Testis (tissue), 3 donors: ENCODE measurements around the gene PLA2G5. TPM values are rescaled to one million over a fixed set of nuclear protein-coding genes. Genes with fewer than 3 reads are reported as not detected.
"Not testable (repeated sequence)": the region's sequence is repeated elsewhere in the genome, so short reads cannot be mapped to it uniquely, and the experiment has no call there.

ENCODE experiments used
- DNase-seq: peaks from one replicate; pipeline ENCODE4 v3.0.0-alpha.2; 2019
- H3K27ac ChIP-seq, 2 donors: fragments of 200-600 bp; sonication (generic); one replicate each; pipeline ENCODE4 v1.5.1; 2019
- H3K27me3 ChIP-seq: fragments of 200-600 bp; sonication (generic); one replicate; pipeline ENCODE4 v1.5.1; 2019
- H3K36me3 ChIP-seq: fragments of 200-600 bp; sonication (generic); one replicate; pipeline ENCODE4 v1.5.1; 2017; ENCODE audit warnings: low read depth; ENCODE audit errors: missing control alignments
- H3K4me1 ChIP-seq: fragments of 200-600 bp; sonication (generic); one replicate; pipeline ENCODE4 v1.5.1; 2019
- H3K4me3 ChIP-seq, 2 donors: fragments of 200-600 bp; sonication (generic); one replicate each; pipeline ENCODE4 v1.5.1; 2017 to 2019
- H3K9me3 ChIP-seq: fragments of 200-600 bp; sonication (generic); one replicate; pipeline ENCODE4 v1.5.1; 2017
- POLR2A ChIP-seq: fragments of 450-650 bp; IDR thresholded peaks from one replicate; pipeline ENCODE4 v1.6.1; 2017; ENCODE audit warnings: antibody characterized with exemption, mild to moderate bottlenecking, moderate library complexity
- WGBS, 2 donors: methylation state at CpG; one replicate each; pipeline ENCODE4 v1.1.5; 2018; 5-methylcytosine and 5-hydroxymethylcytosine counted together
- intact Hi-C: fragments of 100-400 bp; cut with DNase I; formaldehyde crosslinking; loops from one replicate; pipeline ENCODE4 v1.15.1; 2023; ENCODE audit warnings: low total_unique reads
- polyA plus RNA-seq: library from polyadenylated mRNA; stranded (reverse); fragments of 350-450 nt; fragmentation: Illumina TruSeq; extraction: RNeasy Lipid Tissue Mini Kit (QIAGEN cat#74804); gene quantifications from one replicate; pipeline ENCODE4 v1.2.3, GENCODE V29; 2014; ENCODE audit warnings: low read depth, low replicate concordance; ENCODE audit not compliant: insufficient read depth
- total RNA-seq, 2 donors: library from RNA; depleted of rRNA; stranded (reverse); fragments of >200 nt; gene quantifications; one replicate each; pipeline ENCODE4 v1.2.3, GENCODE V29; 2016
- TF ChIP-seq, protein P1 (sequence below), 3 experiments: fragments of 450-650 bp in 2 of 3; fragments of 200-600 bp in 1 of 3; sonication (generic) in 1 of 3; IDR thresholded peaks; one replicate each; pipeline ENCODE4 v1.5.1; 2016 to 2019; ENCODE audit warnings: antibody characterized with exemption in 3 of 3, mild to moderate bottlenecking in 2 of 3, moderate library complexity in 1 of 3

The PLA2G5 gene
- total and polyA plus RNA-seq, 3 donors from 2014 or later: 17.6 to 21.2 (median 19.8) TPM

DNA sequence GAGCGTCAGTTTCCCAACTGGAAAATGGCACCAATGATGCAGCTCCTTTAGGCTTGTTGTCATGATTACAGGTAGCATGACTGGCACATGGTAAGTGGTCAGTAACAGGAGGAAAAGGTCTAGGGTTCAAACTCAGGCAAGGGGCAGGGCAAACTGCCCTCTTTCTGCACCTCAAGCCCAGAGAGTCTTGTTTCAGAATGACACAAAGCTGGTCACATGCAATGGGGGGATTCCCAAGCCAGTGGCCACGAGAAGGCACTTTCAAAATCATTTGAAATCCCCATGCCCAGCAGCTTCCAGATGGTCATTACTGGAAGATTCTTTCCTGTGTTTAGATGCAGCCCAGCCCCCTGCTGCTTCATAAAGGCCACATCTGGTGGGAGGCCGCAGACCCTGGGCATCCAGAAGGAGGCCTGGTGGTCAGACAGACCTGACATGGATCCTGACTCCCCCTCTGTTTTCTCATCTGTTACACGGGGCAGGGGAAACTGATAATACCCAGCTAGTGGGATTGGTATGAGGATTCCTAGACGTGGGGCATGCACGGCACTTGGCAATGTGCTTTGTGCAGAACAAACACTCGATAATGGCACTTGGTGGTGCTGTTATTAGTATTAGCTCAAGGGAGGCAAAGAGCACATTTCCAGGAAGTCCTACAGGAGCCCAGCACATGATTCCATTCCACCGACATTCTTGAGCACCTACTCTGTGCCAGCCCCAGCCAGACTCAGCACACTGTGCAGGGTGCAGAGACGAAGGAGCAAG is 56.2 kb downstream of the PLA2G5 start:
- no peaks in the 10 kb centered on the region for H3K4me1 ChIP-seq
- intact Hi-C loops: no loop called here
- no peaks in the 10 kb centered on the region for H3K9me3 ChIP-seq
- H3K27me3 ChIP-seq: no peaks in the 10 kb centered on the region
- H3K27ac ChIP-seq: no peak overlapping the region
- WGBS, 2 donors: 84 to 92% methylated on average over 7 to 9 of the region's 9 CpGs
- H3K36me3 ChIP-seq: no peaks in the 10 kb centered on the region
- H3K4me3 ChIP-seq: no peak overlapping the region
- DNase-seq: no peak
- TF ChIP-seq, protein P1, sequence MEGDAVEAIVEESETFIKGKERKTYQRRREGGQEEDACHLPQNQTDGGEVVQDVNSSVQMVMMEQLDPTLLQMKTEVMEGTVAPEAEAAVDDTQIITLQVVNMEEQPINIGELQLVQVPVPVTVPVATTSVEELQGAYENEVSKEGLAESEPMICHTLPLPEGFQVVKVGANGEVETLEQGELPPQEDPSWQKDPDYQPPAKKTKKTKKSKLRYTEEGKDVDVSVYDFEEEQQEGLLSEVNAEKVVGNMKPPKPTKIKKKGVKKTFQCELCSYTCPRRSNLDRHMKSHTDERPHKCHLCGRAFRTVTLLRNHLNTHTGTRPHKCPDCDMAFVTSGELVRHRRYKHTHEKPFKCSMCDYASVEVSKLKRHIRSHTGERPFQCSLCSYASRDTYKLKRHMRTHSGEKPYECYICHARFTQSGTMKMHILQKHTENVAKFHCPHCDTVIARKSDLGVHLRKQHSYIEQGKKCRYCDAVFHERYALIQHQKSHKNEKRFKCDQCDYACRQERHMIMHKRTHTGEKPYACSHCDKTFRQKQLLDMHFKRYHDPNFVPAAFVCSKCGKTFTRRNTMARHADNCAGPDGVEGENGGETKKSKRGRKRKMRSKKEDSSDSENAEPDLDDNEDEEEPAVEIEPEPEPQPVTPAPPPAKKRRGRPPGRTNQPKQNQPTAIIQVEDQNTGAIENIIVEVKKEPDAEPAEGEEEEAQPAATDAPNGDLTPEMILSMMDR (IDR thresholded peaks at IDR 0.05): no peak
- no peak for TF ChIP-seq POLR2A

DNA sequence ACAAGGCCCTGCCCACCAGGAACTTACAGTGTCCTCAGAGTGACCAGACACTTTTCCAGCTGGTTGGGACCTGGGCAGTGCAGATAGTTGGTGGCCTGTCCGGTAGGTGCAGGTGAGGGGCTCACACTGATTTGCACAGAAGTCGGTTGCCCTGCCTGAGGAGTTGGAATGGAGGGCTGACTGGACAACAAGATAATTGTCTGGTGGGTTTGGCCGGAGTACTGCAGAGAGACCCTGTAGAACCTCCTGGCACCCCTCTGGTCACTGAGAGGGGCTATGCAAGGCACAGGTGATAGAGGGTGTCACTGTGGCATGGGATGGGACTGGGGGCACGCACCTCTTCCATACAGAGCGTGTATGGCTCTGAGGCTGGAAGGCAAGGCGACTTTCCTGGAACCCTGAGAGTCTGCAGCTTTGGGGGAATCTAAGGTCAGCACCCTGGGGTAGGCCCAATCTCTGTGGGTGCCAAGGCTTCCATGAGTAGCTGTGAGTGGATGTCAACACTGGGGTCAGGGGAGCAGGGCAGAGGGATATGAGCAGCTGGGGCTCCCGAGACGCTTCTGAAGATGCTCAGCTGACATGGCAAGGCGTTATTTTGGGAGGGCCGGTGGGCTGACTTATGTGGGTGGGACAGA is 56.9 kb downstream of the PLA2G5 start:
- DNase-seq: no peak
- Histone ChIP-seq H3K27ac (no peak overlapping the region), H3K27me3 (no peaks in the 10 kb centered on the region), H3K4me3 (no peak overlapping the region), H3K9me3 (no peaks in the 10 kb centered on the region), H3K4me1 (no peaks in the 10 kb centered on the region), H3K36me3 (no peaks in the 10 kb centered on the region)
- intact Hi-C loops: no loop called here
- 94 to 100% methylated on average over 5 to 10 of the region's 10 CpGs for WGBS, 2 donors
- TF ChIP-seq, protein P1 (IDR thresholded peaks at IDR 0.05): no peak
- TF ChIP-seq POLR2A: no peak

DNA sequence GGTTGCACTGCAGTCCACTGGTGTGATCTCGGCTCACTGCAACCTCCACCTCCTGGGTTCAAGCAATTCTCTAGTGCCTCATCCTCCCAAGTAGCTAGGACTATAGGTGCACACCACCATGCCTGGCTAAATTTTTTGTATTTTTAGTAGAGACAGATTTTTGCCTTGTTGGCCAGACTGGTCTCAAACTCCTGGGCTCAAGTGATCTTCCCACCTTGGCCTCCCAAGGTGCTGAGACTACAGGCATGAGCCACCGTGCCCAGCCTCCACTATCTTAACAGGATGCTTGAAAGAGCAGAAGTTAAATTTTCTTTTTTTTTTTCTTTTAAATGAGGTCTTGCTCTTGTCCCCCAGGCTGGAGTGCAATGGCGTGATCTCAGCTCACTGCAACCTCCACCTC is 60.5 kb downstream of the PLA2G5 start:
- H3K27me3 ChIP-seq, H3K9me3 ChIP-seq, DNase-seq, intact Hi-C loops, H3K27ac ChIP-seq, H3K36me3 ChIP-seq, H3K4me1 ChIP-seq, H3K4me3 ChIP-seq: not testable (repeated sequence)
- WGBS, 2 donors: 95 to 98% methylated on average over 3 of the region's 3 CpGs

DNA sequence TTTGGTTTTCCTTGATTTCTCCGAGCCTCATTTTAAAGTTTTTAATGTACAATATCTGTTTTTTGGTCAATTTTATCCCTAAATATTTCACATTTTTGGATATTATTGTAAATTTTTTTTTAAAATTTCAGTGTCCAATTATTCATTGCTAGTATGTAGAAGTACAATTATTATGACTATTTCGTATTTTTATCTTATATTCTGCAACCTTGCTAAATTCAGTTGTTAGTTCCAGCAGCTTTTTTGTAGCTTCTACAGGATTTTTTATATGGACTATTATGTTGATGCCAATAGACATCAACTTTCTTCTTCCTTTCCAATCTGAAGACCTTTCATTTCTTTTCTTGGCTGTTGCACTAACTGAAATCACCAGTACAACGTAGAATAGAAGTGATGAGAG is 65.0 kb downstream of the PLA2G5 start:
- H3K27ac ChIP-seq: no peak overlapping the region
- no peaks in the 10 kb centered on the region for H3K36me3 ChIP-seq
- intact Hi-C loops: no loop called here
- H3K9me3 ChIP-seq: no peaks in the 10 kb centered on the region
- TF ChIP-seq POLR2A: no peak
- TF ChIP-seq, protein P1 (IDR thresholded peaks at IDR 0.05): no peak
- WGBS, 2 donors: 94 to 95% methylated on average over 3 of the region's 3 CpGs
- H3K27me3 ChIP-seq: no peaks in the 10 kb centered on the region
- no peak overlapping the region for H3K4me3 ChIP-seq
- no peak for DNase-seq
- H3K4me1 ChIP-seq: no peaks in the 10 kb centered on the region

DNA sequence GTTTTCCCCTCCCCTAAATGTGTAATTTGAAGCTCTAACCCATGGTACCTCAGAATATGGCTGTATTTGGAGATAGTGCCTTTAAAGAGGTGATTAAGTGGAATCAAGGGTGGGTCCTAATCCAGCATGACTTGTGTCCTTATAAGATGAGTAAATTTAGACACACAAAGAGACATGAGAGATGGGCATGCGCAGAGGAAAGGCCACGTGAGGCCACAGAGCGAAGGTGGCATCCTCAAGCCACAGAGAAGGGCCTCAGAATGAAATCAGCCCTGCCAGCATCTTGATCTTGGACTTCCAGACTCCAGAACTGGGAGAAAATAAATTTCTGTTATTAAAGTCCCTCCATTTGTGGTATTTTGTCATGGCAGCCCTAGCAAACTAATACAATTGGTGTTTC is 66.3 kb downstream of the PLA2G5 start:
- no peak for DNase-seq
- TF ChIP-seq, protein P1 (IDR thresholded peaks at IDR 0.05): no peak
- TF ChIP-seq POLR2A: no peak
- WGBS, 2 donors: 96% methylated on average over 3 of the region's 3 CpGs
- H3K27ac ChIP-seq: no peak overlapping the region
- no peaks in the 10 kb centered on the region for H3K27me3 ChIP-seq
- no peaks in the 10 kb centered on the region for H3K36me3 ChIP-seq
- no peak overlapping the region for H3K4me3 ChIP-seq
- no peaks in the 10 kb centered on the region for H3K4me1 ChIP-seq
- intact Hi-C loops: no loop called here
- H3K9me3 ChIP-seq: no peaks in the 10 kb centered on the region
